ENCODE measurements around the gene P4HA3. TPM values are rescaled to one million over a fixed set of nuclear protein-coding genes. Genes with fewer than 3 reads are reported as not detected.
A peak's percentile ranks its signal among the peaks of the same experiment; 100 is the strongest.

P4HA3 gene
- total RNA-seq, 1 donor from 2014 or later, result 0.56 TPM

GRCh38 chr11:74233683-74234082 lies 77.8 kb downstream of the P4HA3 start:
- H3K4me1 ChIP-seq, result no peaks in the 10 kb centered on the region
- no peak for ATAC-seq
- no peak overlapping the region for H3K27ac ChIP-seq
- intact Hi-C loops (cut with DNase I), result no loop called here
- DNase-seq, result no peak
- TF ChIP-seq, protein P1, sequence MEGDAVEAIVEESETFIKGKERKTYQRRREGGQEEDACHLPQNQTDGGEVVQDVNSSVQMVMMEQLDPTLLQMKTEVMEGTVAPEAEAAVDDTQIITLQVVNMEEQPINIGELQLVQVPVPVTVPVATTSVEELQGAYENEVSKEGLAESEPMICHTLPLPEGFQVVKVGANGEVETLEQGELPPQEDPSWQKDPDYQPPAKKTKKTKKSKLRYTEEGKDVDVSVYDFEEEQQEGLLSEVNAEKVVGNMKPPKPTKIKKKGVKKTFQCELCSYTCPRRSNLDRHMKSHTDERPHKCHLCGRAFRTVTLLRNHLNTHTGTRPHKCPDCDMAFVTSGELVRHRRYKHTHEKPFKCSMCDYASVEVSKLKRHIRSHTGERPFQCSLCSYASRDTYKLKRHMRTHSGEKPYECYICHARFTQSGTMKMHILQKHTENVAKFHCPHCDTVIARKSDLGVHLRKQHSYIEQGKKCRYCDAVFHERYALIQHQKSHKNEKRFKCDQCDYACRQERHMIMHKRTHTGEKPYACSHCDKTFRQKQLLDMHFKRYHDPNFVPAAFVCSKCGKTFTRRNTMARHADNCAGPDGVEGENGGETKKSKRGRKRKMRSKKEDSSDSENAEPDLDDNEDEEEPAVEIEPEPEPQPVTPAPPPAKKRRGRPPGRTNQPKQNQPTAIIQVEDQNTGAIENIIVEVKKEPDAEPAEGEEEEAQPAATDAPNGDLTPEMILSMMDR (IDR thresholded peaks at IDR 0.05), result no peak
- H3K27me3 ChIP-seq (ENCODE audit: low read depth), result no peaks in the 10 kb centered on the region
- peaks cover 81% of the 10 kb centered on the region for H3K36me3 ChIP-seq
- H3K9me3 ChIP-seq, result no peaks in the 10 kb centered on the region
- no peak overlapping the region for H3K4me3 ChIP-seq

- H3K27me3 ChIP-seq (ENCODE audit: low read depth), result no peaks in the 10 kb centered on the region
- TF ChIP-seq, protein P1 (IDR thresholded peaks at IDR 0.05), result no peak
- no peaks in the 10 kb centered on the region for H3K9me3 ChIP-seq
- no peak overlapping the region for H3K4me3 ChIP-seq
- DNase-seq (no peak), ATAC-seq (no peak)
- no peaks in the 10 kb centered on the region for H3K4me1 ChIP-seq
- H3K27ac ChIP-seq, result no peak overlapping the region
- peaks cover 68% of the 10 kb centered on the region for H3K36me3 ChIP-seq
- intact Hi-C loops (cut with DNase I), result no loop called here
Observed at GRCh38 chr11:74232311-74232950, 79.0 kb downstream of the P4HA3 start.

- Histone ChIP-seq H3K4me1 (peaks cover 5% of the 10 kb centered on the region), H3K4me3 (no peak overlapping the region), H3K27ac (no peak overlapping the region), H3K36me3 (peaks cover 27% of the 10 kb centered on the region), H3K9me3 (no peaks in the 10 kb centered on the region), H3K27me3 (ENCODE audit: low read depth) (no peaks in the 10 kb centered on the region)
- intact Hi-C loops (cut with DNase I), result no loop called here
- TF ChIP-seq, protein P1 (IDR thresholded peaks at IDR 0.05), result no peak
- DNase-seq (no peak), ATAC-seq (peak; percentile 44 to 61)
Observed at GRCh38 chr11:74226907-74227306, 84.5 kb downstream of the P4HA3 start.

- intact Hi-C loops (cut with DNase I), result no loop called here
- DNase-seq (no peak), ATAC-seq (no peak)
- TF ChIP-seq, protein P1 (IDR thresholded peaks at IDR 0.05), result no peak
- Histone ChIP-seq H3K27ac (no peak overlapping the region), H3K36me3 (peaks cover 14% of the 10 kb centered on the region), H3K27me3 (ENCODE audit: low read depth) (no peaks in the 10 kb centered on the region), H3K4me1 (peaks cover 5% of the 10 kb centered on the region), H3K4me3 (no peak overlapping the region), H3K9me3 (no peaks in the 10 kb centered on the region)
Observed at GRCh38 chr11:74225565-74225964, 85.9 kb downstream of the P4HA3 start.

DNA sequence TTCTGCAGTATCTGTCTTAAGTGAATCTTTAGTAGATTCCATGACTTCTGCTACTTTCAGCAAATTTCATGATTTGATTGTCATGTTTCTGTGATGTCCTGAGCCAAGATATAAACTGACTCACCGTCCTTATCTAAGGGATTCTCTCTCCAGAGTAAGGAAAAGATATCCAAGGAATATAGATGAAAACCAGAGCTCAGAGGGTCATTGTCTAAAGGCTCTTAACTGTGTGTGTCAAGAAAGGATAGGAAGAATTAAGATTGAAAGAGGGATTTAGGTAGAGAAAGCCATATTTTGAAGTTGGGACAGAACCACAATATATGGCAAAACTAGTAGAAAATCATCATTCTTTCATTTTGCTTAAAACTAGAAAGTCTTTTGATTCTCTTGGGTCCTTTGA lies 89.6 kb downstream of the P4HA3 start:
- intact Hi-C loops (cut with DNase I), result no loop called here
- Histone ChIP-seq H3K27me3 (ENCODE audit: low read depth) (no peaks in the 10 kb centered on the region), H3K9me3 (no peaks in the 10 kb centered on the region), H3K4me3 (no peak overlapping the region), H3K36me3 (peaks cover 6% of the 10 kb centered on the region), H3K4me1 (no peaks in the 10 kb centered on the region), H3K27ac (no peak overlapping the region)
- TF ChIP-seq, protein P1 (IDR thresholded peaks at IDR 0.05), result no peak
- ATAC-seq (no peak), DNase-seq (no peak)

Data from lower lobe of right lung (tissue), 2 donors.